Activated T-cell treated with anti-CD3 and anti-CD28 coated beads for 48 hours (primary cell): ENCODE data around the gene FOXRED2.
"Not testable (repeated sequence)": the region's sequence is repeated elsewhere in the genome, so short reads cannot be mapped to it uniquely, and the experiment has no call there.

ENCODE experiments used
- DNase-seq: peaks from one replicate; pipeline ENCODE4 v3.0.0-alpha.2; 2020; ENCODE audit warnings: low read depth

Gene FOXRED2

DNA sequence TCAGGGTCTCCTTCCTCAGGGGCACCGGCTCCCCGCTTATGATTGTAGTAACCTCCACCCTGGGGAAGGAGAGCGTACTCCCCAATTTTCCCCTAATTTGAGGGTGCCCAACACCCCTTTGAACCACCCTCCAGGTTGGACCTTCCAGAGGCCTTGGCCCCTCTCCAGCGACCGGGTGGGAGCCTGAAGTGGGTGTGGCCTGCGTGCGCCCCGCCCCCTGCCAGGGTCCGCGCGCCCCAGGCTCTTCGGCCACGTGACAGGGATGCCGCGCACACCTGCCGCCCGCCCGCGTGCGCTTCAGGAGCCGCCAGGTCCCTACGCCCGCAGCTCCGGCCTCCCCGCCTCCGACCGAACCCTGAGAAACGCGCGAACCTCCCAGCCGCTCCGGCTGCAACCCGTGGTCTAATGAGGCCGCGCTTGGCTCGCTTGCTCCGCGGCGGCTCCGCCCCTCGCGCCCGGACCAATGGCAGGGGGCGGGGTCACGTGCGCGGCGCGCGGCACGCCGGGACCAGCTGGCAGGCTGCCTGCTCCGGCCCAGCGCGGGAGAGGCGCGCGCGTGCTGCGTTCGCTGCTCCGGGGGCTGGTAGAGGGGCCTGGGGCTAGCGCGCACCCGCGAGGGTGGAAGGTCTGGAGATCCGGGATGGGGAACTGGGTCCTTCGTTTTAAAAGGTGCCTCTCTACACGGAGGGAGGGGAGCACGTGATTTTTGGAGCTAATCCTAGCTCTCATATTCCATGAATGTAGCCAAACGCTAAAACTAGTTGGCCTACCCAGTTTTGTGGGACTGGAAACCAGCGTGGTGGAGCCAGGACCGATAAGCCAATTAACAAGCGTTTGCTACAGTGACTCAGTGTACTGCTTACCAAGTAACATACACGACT, at the start of gene FOXRED2:
TSS of gene FOXRED2 (minus strand) at position 404 of the 881 bp plus-strand sequence. CDS start 618 bp downstream, outside the sequence.
- DNase-seq, result peak; percentile 91

DNA sequence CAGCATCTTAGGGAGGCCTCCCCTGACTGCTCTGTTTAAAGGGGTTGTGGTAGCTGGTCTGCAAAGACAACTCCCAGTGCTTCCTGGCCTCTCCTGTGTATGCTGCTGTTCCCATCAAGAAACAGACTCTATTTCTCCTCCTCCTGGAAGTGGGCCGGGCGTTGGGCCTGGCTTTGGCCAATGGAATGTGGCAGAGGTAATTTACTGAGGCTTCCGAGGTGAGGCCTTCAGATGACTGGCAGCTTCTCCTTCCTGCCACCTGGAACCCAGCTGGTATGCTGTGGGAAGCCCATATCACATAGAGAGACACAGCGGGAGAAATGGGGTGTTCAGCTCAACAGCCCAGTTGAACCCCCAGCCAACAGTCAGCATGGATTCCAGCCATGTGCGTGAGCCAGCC, 47.3 kb upstream of the FOXRED2 start:
- no peak for DNase-seq

DNA sequence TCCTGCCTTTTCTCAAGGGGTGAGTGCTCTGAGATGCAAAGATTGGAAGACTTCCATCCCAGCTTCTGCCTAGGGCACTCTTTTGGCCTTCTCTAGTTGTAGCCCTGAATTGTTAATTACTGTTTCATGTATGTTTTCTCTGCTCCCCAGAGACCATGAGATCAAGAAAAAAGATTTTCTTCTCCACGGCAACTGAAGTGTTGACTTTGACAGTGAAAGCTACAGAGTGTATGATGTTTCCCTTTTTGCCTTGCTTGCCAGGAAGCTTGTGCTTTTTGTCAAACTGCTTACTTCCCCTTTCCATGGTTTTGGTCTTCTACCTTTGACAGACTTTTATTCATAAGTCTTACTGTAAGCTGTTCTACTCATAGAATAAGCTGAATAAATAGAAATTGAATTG, 45.4 kb upstream of the FOXRED2 start:
- DNase-seq, result no peak

DNA sequence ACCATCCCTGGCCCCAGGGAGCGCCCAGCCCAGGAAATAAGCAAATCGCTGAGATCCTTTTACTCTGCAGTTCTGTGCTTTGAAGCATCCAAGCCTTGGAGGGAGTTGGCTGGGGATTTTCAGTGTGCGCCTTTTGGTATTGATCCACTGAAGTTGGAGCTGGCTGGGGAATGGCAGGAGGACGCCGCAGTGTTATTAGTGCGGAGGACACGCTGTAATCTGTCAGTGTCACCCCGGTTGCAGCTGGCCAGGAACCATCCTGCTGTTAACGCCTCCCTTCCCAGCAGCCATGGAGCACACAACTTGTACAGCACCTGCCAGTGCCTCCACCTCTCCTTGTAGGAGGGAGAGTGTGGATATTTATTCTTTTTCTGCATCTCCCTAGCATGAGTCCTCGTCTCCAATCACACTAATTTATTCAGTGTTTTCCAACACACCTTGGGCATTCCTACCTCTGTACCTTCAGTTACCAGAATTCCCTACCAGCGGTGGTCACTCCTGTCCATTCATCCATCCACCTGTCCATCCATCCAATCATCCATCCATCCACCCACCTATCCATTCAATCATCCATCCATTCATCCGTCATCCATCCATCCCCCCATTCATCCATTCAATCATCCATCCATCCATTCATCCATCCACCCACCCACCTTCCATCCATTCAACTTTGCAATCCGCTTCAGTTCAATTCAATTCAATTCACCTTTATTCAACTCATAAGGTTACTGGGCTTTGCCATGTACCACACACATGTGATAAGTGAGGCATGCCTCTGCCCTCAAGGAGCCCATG, 44.1 kb upstream of the FOXRED2 start:
- DNase-seq, result no peak

DNA sequence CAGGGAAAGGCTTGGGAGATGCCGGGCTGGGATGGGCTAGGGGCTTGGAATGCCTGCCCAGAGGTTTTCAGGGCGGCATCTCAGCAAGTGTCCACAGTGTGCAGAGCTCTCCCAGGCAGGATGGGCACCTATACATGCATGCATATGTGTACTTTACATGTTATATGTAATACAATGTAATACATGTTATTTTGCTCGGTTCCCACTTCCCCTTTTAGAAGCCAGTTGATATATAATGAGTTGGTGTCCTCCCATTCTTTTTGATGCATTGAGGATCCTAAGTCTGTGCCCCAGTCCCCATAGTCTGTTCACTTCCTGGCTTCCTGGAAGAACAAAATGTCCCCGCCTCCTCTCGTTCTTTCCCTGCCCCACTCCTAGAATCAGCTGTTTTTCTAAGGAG, 42.2 kb upstream of the FOXRED2 start:
- no peak for DNase-seq

DNA sequence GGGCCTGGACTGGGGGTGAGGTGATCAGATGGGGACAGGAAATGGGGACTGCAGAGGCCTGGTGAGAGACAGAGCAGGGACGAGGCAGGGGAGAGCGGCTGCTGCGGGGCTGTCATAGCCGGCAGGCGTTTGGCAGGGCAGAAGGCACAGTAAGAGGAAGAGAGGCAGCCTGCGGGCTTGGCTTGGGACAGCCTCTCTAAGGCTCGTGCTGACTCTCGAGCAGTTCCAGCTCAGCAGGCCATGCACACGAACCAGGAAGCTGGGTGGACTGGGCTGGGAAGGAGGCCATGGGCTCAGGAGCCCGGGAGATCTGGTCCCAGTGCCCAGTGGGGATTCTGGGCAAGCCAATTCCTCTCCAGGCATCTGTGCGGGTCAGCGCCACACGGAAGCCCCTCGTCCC, 41.8 kb upstream of the FOXRED2 start:
- DNase-seq, result no peak

DNA sequence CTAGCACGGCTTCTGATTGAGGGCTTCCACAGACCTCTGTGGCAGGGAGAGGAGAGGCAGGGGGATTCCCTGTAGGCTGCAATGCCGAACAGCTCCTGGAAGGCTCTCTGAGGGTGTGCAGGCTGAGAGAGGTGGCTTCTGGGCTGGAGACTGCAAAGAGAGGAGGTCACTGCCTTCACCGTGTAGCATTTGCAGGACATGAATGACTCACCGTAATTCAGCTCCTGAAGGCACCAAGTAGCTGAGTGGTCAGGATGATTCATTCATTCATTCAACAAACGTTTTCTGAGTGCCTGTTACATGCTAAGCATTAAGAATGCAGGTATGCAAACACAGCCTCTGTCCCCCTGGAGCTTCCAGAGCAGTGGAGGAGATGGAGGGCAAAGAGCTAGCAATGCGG, 40.1 kb upstream of the FOXRED2 start:
- DNase-seq, result no peak

DNA sequence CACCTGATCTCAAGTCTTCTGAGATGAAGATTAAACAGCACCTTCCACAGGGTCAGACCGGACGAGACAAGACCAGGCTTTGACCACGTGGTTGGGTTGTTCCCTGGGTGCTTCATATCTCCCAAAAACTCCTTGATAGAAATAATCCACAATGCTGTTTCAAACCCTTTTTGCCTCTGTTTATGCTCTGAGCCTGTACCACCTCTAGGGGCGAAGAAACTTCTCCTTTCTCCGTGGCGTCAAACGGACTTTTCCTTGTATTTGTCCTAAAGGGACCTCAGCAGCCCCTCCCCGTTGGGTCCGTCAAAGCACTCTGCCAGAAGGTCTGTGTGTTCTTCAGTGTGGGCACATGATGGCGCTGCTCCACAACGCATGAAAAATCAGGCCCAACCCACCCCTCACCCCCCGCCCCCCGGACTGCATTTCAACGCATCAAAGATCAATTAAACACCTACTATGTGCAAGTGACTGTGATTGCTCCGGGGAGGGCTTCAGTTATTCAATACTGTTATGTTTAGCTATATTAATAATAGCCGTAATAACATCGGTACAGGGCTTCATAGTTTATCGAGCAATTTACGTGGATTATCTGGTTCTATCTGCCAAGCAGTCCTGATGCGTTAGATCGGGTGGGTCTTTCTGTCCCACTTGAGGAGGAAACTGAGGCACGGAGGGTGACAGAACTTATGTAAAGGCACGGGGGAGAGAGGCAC, 39.4 kb upstream of the FOXRED2 start:
- peak; percentile 25 for DNase-seq

DNA sequence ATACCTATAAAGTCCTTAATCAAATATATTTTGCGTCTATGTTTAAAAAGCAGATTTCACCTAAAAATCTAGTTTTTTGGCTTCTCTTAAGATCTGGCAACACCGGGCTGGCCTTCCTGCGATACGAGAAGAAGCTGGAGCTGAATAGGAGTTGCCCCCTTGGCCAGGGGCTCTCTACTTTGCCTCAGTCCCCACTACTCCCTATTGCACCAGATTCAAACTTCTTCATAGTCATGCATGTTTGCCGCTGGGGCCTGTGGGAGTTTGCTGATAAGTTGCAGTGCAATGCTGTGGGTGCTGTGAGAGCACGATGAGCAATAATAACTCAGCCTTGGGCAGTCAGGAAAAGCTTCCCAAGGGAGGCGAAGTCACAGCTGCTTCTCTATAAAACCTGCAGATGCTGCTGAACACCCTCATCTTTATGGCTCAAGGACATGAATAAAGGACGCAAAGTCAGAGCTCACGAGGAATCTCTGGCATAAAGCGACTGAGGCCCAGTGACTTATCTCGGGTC, 37.3 kb upstream of the FOXRED2 start:
- no peak for DNase-seq

DNA sequence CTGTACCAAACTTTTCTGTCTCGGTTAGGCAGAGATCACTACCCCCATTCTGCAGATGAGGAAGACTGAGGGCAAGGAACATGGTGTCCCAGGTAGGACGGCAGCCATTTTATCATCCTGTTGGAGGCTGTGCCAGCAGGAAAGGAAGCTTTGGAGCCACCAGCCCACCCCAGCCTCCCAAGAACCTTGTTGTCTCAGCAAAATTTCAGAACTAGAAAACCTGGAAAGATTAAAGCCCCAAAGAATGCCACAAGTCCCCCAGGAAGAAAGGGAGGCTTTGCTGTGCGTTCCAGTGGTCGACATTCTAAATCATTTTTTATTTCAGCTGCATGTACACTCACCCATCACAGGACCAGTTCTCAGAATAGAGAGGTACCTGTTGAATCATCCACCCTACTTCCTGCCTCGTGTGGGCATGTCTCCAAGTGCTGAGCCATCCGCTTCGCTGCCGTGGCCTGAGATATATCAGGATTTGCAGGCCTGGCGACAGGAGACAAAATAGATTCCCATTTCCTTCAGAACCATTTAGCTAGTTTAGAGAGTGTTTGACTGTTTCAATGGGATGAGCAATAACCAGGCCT, 35.1 kb upstream of the FOXRED2 start:
- DNase-seq, result peak; percentile 42

DNA sequence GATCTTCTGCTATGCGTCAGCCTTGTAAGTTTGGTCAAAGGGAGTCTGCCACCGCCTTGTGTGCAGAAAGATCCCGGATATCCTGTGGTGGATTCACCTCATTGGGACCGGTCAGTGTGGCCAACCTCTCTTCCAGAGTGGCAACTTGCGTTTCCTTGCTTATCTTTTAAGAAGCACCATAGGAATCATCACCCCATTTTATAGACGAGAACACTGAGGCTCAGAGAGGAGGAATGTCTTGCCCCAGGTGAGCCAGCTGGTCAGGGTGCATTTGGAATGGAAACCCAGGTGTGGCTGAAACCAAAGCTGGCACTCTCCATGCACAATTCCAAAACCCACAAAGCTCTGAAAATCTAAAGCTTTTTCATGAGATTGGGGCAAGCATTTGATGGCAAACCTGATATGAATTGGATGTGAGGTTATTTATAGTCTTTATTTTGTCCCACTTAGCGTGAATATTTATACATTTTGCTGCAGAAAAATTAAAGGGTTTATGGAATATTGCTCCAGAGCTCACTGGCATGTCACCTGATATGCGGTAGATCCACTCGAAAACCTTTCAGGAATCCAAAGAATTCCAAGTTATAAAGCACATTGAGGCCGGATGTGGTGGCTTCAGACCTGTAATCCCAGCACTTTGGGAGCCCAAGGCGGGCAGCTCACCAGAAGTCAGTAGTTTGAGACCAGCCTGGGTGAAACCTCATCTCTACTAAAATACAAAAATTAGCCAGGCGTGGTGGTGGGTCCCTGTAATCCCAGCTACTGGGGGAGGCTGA, 34.2 kb upstream of the FOXRED2 start:
- DNase-seq, result no peak

DNA sequence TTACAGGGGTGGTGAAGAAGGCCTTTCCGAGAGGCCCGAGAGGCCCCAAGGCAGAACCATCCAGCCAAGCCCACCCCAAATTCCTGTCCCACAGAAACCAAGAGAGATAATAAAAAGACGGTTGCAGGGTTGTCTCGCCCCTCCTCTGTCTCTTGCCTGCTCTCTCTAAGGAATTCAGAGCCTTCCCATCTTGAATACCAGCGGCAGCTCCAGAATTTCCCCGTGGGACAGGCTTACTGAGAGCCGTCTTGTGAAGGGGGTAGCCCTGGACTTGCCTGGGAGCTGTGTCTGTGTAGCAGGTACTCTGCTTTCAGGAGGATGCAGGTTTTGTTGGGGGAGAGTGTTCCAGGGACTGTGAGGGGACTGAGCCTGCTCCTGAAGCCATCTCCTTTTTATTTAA, 31.7 kb upstream of the FOXRED2 start:
- no peak for DNase-seq

DNA sequence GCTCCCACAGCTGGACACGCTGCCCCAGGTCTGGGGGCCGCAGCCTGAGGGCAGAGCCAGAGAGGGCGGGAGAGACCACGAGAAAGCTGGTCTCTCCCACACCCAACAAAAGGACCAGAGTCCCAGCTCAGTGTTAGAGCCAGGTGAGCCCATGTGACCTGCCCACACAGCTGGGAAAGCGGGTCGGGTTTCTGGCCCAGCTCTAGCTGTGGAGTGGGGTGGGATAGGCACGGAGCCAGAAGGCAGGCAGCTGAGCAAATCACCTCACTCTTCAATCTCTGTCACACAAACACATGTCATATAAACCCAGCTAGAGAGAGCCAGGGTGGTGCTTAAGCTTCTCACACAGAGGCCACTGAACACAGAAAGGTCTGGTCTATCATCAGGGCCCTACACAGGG, 29.9 kb upstream of the FOXRED2 start:
- no peak for DNase-seq

DNA sequence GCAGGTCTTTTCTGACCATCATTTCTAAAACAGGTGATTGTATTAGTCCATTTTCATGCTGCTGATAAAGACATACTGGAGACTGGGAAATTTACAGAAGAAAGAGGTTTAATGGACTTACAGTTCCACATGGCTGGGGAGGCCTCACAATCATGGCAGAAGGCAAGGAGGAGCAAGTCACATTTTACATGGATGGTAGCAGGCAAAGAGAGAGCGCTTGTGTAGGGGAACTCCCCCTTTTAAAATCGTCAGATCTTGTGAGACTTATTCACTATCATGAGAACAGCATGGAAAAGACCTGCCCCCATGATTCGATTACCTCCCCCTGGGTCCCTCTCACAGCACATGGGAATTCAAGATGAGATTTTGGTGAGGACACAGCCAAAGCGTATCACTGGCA, 26.5 kb upstream of the FOXRED2 start:
- DNase-seq, result not testable (repeated sequence)

DNA sequence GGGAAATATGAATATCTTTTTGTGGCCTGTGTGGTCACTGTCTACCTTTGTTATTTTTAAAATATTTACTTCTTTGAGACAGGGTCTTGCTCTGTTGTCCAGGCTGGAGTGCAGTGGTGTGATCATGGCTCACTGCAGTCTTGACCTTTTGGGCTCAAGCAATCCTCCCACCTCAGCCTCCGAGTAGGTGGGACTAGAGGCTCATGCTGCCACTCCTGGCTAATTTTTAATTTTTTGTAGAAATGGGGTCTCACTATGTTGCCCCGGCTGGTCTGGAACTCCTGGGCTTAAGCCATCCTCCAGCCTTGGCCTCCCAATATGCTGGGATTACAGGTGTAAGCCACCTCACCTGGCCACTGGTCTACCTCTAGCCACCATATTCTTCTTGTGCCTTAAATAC, 25.6 kb upstream of the FOXRED2 start:
- no peak for DNase-seq

DNA sequence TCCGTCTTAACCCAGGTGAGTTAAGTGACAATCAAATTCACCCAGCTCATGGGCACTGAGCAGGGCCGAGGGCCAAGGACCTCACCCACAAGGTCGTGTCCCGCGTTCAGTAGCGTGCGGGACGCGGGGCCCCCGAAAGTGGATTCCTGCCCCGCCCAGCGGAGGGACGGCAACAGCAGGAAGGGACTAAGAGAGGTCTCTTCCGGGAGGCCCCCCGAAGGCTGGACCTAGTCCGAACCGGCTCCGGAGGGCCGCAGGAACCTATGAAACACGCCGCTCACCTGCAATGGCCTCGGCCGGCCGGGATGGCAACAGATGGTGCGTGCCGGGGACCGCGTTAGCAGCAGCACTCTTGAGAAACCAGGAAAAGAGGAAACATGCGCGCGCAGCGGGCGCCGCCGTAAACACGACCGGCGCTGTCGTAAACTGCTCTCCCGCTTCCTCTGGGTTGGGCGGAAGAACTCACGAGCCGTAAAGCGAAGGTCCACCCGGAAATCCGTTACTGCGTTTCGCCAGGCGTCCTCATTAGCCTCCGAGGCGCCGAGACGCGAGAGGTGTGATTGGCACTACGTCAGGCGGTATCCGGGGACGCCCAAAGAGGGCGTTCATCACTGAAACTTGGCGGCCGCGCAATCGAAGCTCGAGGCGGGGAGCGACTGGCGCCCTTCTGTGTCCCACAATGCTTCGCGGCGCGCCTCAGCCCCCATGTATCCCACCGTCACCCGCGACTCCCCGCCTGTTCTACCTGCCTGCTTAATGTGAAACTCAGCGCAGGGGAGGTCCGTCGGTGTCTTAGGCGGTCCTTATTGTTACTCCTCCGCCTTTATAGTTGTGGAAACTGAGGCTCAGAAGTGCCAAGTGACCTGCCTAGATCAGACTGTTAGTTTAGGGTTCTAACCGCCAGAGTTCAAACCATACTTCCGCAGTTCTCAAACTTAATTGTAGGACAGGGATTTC, 22.2 kb upstream of the FOXRED2 start, which contains the start of gene EIF3D:
TSS of gene EIF3D (minus strand) at position 372 of the 957 bp plus-strand sequence. CDS start 3,045 bp downstream, outside the sequence.
- DNase-seq, result peak; percentile 95

DNA sequence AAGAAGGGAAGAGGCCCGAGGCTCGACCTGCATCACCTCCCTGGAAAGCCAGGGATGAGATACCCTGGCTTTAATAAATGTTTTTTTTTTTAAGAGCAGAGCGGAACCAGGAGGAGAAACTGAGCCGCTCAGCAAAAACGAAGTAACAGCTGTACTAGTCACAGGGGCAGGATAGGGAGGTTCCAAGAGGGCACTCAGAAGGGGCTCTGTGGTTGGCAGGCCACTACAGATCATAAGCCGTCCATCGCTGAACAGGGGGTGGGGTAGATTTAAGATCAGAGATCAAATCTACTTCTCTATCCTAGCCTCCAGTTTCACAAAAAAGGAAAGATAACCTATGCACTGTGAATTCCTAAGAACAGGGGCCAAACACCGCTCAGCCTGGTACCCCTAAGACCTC, 21.5 kb upstream of the FOXRED2 start:
- DNase-seq, result no peak

DNA sequence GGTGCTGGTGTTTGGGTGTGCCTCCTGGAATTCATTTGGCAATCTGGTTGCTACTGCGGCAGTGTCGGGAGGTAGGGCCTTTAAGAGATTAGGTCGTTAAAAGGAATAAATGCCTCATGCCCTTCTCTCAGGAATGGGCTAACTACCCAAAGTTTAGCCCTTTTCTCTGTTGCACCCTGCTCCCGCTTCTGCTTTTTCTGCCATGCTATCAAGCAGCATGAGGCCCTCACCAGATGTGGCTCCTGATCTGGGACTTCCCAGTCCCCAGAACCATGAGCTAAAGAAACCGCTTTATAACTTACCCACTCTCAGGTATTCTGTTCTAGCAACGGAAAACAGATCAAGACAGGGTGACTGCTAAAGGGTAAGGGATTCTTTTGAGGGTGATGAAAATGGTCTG, 15.8 kb upstream of the FOXRED2 start:
- DNase-seq, result no peak

DNA sequence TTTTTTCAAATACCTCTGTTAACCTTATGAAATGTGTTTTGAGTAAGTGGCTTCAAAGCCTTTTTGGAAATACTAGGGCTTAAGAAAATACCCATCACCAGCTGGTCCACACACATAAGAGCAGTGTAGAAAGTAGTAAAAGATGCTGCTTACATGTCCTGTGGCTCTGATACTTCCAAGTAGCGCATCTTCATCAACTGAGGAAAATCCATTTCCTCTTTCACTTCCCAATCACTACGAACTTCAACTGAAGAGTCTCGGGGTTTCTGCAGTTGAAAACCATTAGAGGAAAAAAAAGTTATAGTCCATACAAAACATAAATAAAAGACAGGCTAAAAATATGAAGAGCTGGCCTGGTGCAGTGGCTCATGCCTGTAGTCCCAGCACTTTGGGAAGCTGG, 13.6 kb upstream of the FOXRED2 start:
- no peak for DNase-seq

DNA sequence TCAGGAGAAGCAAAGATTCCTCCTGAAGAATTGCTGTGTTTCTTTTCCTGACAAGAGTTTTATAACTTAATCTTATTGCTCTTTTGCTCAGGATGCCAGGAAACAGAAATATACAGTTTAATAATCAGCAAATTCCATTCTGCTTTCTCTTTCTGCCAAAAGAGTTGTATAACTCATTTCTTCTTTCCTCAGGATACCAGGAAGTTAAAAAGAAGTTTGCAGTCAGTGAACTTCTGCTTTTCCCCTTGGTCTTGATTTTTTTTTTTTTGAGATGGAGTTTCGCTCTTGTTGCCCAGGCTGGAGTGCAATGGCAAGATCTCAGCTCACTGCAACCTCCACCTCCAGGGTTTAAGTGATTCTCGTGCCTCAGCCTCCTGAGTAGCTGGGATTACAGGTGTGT, 13.1 kb upstream of the FOXRED2 start:
- not testable (repeated sequence) for DNase-seq
